Epithelial cell of esophagus (primary cell): Measurements from ENCODE around the gene NPW.

Experiments
- DNase-seq: peaks from one replicate; pipeline ENCODE4 v3.0.0; 2010; ENCODE audit warnings: low read depth
- H3K4me3 ChIP-seq: 2 replicates; pipeline ENCODE4 v1.5.1; 2011; ENCODE audit warnings: mild to moderate bottlenecking, low read length, control low read depth
- CTCF ChIP-seq: IDR thresholded peaks from 2 replicates; pipeline ENCODE4 v1.5.1; 2011; ENCODE audit warnings: low read depth, mild to moderate bottlenecking, low read length, control low read depth, inconsistent platforms; ENCODE audit not compliant: insufficient read depth; ENCODE audit errors: missing control alignments

The NPW gene

GRCh38 chr16:1980770-1981087, 38.9 kb upstream of the NPW start:
- TF ChIP-seq CTCF: no peak
- H3K4me3 ChIP-seq: no peak overlapping the region
- no peak for DNase-seq

DNA sequence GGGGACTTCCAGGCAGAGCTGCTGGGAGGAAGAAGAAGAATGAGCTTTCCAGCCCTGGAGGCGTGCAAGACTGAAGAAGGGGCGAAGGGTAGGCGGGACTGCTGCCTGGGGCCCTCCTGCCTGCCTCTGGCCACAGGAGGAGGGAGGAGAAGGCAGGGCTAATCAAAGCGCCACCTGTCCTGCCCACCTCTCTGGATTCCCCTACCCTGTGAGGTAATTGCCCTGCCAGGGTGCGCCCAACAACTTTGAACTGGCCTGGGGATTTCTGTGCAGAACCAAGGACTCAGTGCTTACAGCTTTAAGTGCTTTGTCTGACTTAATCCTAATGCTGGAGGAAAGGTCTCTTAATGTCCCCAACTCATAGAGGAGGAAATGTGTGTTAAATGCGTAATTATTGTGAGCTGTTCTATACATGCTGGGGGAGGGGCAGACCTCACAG, 38.2 kb upstream of the NPW start, which contains the start of gene NOXO1:
TSS of gene NOXO1 (minus strand) at position 72 of the 439 bp plus-strand sequence. CDS start 290 bp downstream, outside the sequence.
- peak within 1 kb of the TSS; percentile 46 for H3K4me3 ChIP-seq
- TF ChIP-seq CTCF: no peak
- DNase-seq: no peak

DNA sequence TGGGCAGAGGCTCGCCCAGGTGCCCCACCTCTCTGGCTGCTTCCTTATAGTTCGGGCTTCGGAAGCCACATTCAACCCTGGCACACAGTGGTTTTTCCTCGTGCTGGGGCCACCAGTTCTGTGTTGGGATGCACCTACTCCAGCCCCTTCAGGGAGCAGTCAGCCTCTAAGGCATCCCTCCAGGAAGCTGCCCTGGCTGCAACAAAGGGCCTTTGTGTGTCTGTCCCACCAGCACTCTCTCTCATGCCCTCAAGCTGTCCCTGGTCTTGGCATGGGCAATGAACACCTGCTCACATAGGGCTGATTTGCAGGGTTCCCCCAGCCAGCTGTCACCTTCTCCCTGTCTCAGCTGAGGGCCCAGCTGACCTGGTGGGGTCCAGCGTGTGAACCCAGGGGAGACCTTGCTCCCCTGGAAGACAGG, 37.6 kb upstream of the NPW start:
- DNase-seq: peak; percentile 28
- no peak for TF ChIP-seq CTCF
- H3K4me3 ChIP-seq: no peak overlapping the region

GRCh38 chr16:1982991-1983543, 36.5 kb upstream of the NPW start:
- DNase-seq: no peak
- no peak for TF ChIP-seq CTCF
- no peak overlapping the region for H3K4me3 ChIP-seq

GRCh38 chr16:1983544-1984346, 35.8 kb upstream of the NPW start, which contains the start of gene GFER:
TSS of gene GFER (plus strand) at chr16:1984193. CDS start at chr16:1984219, 26 bp downstream.
- peak; percentile 80 for DNase-seq
- no peak for TF ChIP-seq CTCF
- H3K4me3 ChIP-seq: peak within 1 kb of the TSS; percentile 61

DNA sequence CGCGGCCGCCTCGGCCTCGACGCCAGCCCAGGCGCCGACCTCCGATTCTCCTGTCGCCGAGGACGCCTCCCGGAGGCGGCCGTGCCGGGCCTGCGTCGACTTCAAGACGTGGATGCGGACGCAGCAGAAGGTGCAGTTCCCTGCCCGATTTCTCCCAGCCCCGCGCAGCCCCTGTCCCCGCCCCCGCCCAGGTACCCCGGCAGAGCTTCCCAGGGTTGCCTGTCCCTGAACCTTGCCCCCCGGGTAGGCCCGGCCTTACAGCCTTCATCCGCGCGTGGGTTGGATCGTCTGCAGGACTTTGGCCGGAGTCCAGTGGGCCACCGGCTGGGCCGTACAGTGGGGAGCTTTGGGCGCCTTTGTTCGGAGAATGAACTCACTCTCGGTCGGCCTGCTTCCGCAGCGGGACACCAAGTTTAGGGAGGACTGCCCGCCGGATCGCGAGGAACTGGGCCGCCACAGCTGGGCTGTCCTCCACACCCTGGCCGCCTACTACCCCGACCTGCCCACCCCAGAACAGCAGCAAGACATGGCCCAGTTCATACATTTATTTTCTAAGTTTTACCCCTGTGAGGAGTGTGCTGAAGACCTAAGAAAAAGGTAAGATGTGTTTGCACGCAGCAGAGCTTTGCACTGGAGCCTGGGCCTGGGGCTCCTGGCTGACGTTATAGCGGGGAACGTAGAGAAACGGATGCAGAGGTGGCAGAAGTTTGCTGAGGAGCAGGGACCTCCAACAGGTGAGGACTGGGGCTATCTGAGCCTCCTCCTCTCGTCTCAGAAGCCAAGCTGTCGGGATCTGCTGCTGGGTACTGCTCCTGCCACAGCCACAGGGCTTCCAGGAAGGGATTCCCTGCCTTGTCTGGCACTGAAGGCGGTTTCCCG, 35.0 kb upstream of the NPW start:
- peak overlapping the region; percentile 61 for H3K4me3 ChIP-seq
- TF ChIP-seq CTCF: no peak
- DNase-seq: peak; percentile 40
